Keratinocyte (primary cell): Measurements from ENCODE around the gene MGAT1.
"Not testable (repeated sequence)": the region's sequence is repeated elsewhere in the genome, so short reads cannot be mapped to it uniquely, and the experiment has no call there.

Experiments
- EZH2 ChIP-seq: IDR thresholded peaks from one replicate; pipeline ENCODE4 v1.6.1; 2012; ENCODE audit warnings: inconsistent platforms, mild to moderate bottlenecking, low read length, moderate library complexity
- TF ChIP-seq, protein P1 (sequence below), 3 experiments: IDR thresholded peaks in 1 of 3; conservative IDR thresholded peaks in 1 of 3; optimal IDR thresholded peaks in 1 of 3; 2 replicates in 2 of 3; 3 replicates in 1 of 3; pipeline versions ENCODE3 to v1.5.1; 2011; ENCODE audit warnings: low read length in 3 of 3, mild to moderate bottlenecking in 3 of 3, moderate library complexity in 2 of 3, control low read depth in 1 of 3, inconsistent platforms in 1 of 3; ENCODE audit not compliant: insufficient read depth in 2 of 3; ENCODE audit errors: extremely low read depth in 1 of 3

DNA sequence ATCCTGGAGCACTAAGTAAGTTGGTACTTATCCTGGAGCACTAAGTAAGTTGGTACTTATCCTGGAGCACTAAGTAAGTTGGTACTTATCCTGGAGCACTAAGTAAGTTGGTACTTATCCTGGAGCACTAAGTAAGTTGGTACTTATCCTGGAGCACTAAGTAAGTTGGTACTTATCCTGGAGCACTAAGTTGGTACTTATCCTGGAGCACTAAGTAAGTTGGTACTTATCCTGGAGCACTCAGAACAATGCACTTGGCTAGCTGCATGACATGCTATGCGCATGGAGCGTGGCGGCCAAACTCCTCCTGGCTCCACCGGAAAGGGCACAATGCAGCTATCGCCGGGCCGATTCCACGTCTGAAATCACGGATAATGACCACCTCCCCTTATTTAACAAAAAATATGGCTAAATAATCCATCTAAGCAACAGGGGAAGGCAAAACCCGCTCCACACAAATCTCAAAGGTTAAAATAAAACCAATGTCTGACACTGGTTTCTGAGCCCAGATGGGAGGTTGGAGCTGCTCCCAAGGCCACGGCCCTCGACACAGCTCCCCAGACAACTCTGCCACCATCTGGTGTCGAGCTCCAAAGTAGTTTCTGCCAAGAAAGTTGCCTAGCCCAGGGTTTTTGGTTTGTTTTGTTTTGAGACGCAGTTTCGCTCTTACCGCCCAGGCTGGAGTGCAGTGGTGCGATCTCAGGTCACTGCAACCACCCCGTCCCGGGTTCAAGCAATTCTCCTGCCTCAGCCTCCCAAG lies 13.8 kb downstream of the MGAT1 start:
- TF ChIP-seq, protein P1, sequence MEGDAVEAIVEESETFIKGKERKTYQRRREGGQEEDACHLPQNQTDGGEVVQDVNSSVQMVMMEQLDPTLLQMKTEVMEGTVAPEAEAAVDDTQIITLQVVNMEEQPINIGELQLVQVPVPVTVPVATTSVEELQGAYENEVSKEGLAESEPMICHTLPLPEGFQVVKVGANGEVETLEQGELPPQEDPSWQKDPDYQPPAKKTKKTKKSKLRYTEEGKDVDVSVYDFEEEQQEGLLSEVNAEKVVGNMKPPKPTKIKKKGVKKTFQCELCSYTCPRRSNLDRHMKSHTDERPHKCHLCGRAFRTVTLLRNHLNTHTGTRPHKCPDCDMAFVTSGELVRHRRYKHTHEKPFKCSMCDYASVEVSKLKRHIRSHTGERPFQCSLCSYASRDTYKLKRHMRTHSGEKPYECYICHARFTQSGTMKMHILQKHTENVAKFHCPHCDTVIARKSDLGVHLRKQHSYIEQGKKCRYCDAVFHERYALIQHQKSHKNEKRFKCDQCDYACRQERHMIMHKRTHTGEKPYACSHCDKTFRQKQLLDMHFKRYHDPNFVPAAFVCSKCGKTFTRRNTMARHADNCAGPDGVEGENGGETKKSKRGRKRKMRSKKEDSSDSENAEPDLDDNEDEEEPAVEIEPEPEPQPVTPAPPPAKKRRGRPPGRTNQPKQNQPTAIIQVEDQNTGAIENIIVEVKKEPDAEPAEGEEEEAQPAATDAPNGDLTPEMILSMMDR (optimal IDR thresholded peaks at IDR 0.05 in 1 of 3, IDR thresholded peaks at IDR 0.05 in 1 of 3, conservative IDR thresholded peaks at IDR 0.05 in 1 of 3; ENCODE audit: extremely low read depth in 1 of 3, insufficient read depth in 2 of 3, low read length in 3 of 3), result not testable (repeated sequence)
- TF ChIP-seq EZH2, result not testable (repeated sequence)
